ENCODE results near the gene NDUFB6.

DNA sequence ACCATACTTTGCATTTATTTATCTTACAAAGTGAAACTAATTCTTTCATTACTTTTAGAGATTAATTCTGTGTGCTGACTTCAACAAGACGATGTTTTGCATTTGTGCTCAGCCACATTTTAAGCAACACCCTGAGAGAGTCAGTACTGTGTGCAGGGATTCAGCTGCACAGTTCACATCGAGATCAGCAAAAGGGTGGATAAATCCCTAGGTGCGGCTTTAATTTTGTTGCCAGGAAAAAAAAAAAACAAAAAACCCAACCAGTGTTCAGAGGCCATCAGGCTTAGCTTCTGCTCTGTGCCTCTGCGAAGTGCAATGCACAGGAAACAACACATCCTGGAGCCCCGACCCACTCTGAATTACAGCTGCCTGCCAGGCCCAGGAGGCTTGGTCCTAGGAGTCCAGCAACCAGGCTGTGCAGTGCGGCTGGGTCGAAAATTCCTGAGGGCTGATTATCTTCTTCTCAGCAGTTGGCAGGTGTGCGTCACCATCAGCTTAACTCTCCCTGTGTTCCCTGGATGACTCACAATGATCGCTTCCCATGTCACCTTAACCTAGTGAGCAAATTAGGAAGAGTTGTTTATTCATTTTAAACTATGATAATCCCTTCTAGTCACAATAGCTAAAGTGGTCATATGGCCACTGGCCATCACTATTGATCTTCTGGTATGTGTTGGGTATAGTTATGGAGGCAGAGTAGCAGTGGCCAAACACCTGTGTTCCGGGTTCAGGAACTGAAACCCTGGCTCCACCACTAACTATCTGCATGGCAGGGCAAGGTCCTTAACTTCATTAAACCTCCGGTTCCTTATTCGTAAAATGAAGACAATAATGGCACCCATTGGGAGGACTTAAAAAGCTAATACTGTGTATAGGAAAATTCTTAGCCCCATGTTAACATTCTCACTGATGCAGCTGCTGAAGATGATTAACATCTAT is 31.2 kb upstream of the NDUFB6 start:
- TF ChIP-seq CTCF (IDR thresholded peaks at IDR 0.05; ENCODE audit: insufficient read depth, low read length) (no peak), GABPA (IDR thresholded peaks at IDR 0.05; ENCODE audit: low read depth) (no peak), POLR2AphosphoS5 (IDR thresholded peaks at IDR 0.05; ENCODE audit: low read depth) (no peak)
- TF ChIP-seq, protein P1, sequence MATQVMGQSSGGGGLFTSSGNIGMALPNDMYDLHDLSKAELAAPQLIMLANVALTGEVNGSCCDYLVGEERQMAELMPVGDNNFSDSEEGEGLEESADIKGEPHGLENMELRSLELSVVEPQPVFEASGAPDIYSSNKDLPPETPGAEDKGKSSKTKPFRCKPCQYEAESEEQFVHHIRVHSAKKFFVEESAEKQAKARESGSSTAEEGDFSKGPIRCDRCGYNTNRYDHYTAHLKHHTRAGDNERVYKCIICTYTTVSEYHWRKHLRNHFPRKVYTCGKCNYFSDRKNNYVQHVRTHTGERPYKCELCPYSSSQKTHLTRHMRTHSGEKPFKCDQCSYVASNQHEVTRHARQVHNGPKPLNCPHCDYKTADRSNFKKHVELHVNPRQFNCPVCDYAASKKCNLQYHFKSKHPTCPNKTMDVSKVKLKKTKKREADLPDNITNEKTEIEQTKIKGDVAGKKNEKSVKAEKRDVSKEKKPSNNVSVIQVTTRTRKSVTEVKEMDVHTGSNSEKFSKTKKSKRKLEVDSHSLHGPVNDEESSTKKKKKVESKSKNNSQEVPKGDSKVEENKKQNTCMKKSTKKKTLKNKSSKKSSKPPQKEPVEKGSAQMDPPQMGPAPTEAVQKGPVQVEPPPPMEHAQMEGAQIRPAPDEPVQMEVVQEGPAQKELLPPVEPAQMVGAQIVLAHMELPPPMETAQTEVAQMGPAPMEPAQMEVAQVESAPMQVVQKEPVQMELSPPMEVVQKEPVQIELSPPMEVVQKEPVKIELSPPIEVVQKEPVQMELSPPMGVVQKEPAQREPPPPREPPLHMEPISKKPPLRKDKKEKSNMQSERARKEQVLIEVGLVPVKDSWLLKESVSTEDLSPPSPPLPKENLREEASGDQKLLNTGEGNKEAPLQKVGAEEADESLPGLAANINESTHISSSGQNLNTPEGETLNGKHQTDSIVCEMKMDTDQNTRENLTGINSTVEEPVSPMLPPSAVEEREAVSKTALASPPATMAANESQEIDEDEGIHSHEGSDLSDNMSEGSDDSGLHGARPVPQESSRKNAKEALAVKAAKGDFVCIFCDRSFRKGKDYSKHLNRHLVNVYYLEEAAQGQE (IDR thresholded peaks at IDR 0.05; ENCODE audit: insufficient replicate concordance, low read depth): no peak

Measured in HL-60 (cell line).